Measurements from ENCODE around the gene SLC5A2.
A peak's percentile ranks its signal among the peaks of the same experiment; 100 is the strongest.

The SLC5A2 gene

GRCh38 chr16:31452631-31453106 lies 30.3 kb upstream of the SLC5A2 start:
- peaks cover 30 to 41% of the 10 kb centered on the region in 2 donors for H3K4me1 ChIP-seq (ENCODE audit: control insufficient read depth in 1 of 2, insufficient read depth in 2 of 2, low read length in 2 of 2)
- no peaks in the 10 kb centered on the region for H3K27me3 ChIP-seq (ENCODE audit: low read depth, low read length)
- H3K36me3 ChIP-seq (ENCODE audit: control insufficient read depth in 1 of 2, insufficient read depth in 2 of 2, low read length in 2 of 2), result no peaks in the 10 kb centered on the region
- no peak overlapping the region for H3K4me3 ChIP-seq (ENCODE audit: low read depth in 1 of 2, low read length in 2 of 2)
- no peaks in the 10 kb centered on the region for H3K9me3 ChIP-seq (ENCODE audit: control insufficient read depth in 1 of 2, low read length in 2 of 2)
- H3K27ac ChIP-seq (ENCODE audit: low read length), result peak overlapping the region; percentile 67

GRCh38 chr16:31453255-31454204 lies 29.4 kb upstream of the SLC5A2 start:
- no peaks in the 10 kb centered on the region for H3K9me3 ChIP-seq (ENCODE audit: control insufficient read depth in 1 of 2, low read length in 2 of 2)
- H3K27me3 ChIP-seq (ENCODE audit: low read depth, low read length), result no peaks in the 10 kb centered on the region
- peak overlapping the region in 1 of 2 donors; percentile 4 for H3K4me3 ChIP-seq (ENCODE audit: low read depth in 1 of 2, low read length in 2 of 2)
- peaks cover 30 to 47% of the 10 kb centered on the region in 2 donors for H3K4me1 ChIP-seq (ENCODE audit: control insufficient read depth in 1 of 2, insufficient read depth in 2 of 2, low read length in 2 of 2)
- H3K36me3 ChIP-seq (ENCODE audit: control insufficient read depth in 1 of 2, insufficient read depth in 2 of 2, low read length in 2 of 2), result peaks cover 0 to under 1% of the 10 kb centered on the region in 2 donors
- peak overlapping the region; percentile 19 for H3K27ac ChIP-seq (ENCODE audit: low read length)

- Histone ChIP-seq H3K9me3 (ENCODE audit: control insufficient read depth in 1 of 2, low read length in 2 of 2) (no peaks in the 10 kb centered on the region), H3K4me1 (ENCODE audit: control insufficient read depth in 1 of 2, insufficient read depth in 2 of 2, low read length in 2 of 2) (peaks cover 37 to 54% of the 10 kb centered on the region in 2 donors), H3K27me3 (ENCODE audit: low read depth, low read length) (no peaks in the 10 kb centered on the region), H3K27ac (ENCODE audit: low read length) (no peak overlapping the region), H3K4me3 (ENCODE audit: low read depth in 1 of 2, low read length in 2 of 2) (no peak overlapping the region), H3K36me3 (ENCODE audit: control insufficient read depth in 1 of 2, insufficient read depth in 2 of 2, low read length in 2 of 2) (peaks cover 0 to 9% of the 10 kb centered on the region in 2 donors)
Measured at GRCh38 chr16:31455601-31456314, 27.2 kb upstream of the SLC5A2 start.

DNA sequence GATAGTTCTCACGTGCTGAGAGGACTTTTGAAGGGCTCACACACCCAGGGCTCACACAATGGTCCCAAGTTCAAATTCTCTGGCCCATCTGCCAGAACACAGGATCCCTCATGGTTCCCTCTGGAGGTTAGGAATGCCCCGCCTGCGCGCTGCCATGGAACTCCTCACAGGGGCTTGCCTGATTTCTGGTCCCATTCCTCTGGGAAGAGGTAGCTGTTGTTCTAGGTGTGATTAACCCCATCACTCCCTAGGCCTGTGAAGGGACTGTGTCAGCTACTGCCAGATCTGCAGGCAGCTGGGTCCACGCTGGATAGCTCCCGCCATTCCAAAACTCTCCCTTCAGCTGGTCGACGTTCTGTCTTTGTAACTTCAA lies 25.9 kb upstream of the SLC5A2 start:
- H3K4me3 ChIP-seq (ENCODE audit: low read depth in 1 of 2, low read length in 2 of 2), result no peak overlapping the region
- H3K36me3 ChIP-seq (ENCODE audit: control insufficient read depth in 1 of 2, insufficient read depth in 2 of 2, low read length in 2 of 2), result peaks cover 0 to 11% of the 10 kb centered on the region in 2 donors
- no peaks in the 10 kb centered on the region for H3K9me3 ChIP-seq (ENCODE audit: control insufficient read depth in 1 of 2, low read length in 2 of 2)
- peaks cover 37 to 49% of the 10 kb centered on the region in 2 donors for H3K4me1 ChIP-seq (ENCODE audit: control insufficient read depth in 1 of 2, insufficient read depth in 2 of 2, low read length in 2 of 2)
- no peaks in the 10 kb centered on the region for H3K27me3 ChIP-seq (ENCODE audit: low read depth, low read length)
- H3K27ac ChIP-seq (ENCODE audit: low read length), result no peak overlapping the region

GRCh38 chr16:31458073-31458843 lies 24.7 kb upstream of the SLC5A2 start:
- H3K4me3 ChIP-seq (ENCODE audit: low read depth in 1 of 2, low read length in 2 of 2), result peak overlapping the region; percentile 76 to 90
- peaks cover under 1 to 23% of the 10 kb centered on the region in 2 donors for H3K36me3 ChIP-seq (ENCODE audit: control insufficient read depth in 1 of 2, insufficient read depth in 2 of 2, low read length in 2 of 2)
- peaks cover 31 to 45% of the 10 kb centered on the region in 2 donors for H3K4me1 ChIP-seq (ENCODE audit: control insufficient read depth in 1 of 2, insufficient read depth in 2 of 2, low read length in 2 of 2)
- no peaks in the 10 kb centered on the region for H3K27me3 ChIP-seq (ENCODE audit: low read depth, low read length)
- peak overlapping the region; percentile 93 for H3K27ac ChIP-seq (ENCODE audit: low read length)
- H3K9me3 ChIP-seq (ENCODE audit: control insufficient read depth in 1 of 2, low read length in 2 of 2), result no peaks in the 10 kb centered on the region

DNA sequence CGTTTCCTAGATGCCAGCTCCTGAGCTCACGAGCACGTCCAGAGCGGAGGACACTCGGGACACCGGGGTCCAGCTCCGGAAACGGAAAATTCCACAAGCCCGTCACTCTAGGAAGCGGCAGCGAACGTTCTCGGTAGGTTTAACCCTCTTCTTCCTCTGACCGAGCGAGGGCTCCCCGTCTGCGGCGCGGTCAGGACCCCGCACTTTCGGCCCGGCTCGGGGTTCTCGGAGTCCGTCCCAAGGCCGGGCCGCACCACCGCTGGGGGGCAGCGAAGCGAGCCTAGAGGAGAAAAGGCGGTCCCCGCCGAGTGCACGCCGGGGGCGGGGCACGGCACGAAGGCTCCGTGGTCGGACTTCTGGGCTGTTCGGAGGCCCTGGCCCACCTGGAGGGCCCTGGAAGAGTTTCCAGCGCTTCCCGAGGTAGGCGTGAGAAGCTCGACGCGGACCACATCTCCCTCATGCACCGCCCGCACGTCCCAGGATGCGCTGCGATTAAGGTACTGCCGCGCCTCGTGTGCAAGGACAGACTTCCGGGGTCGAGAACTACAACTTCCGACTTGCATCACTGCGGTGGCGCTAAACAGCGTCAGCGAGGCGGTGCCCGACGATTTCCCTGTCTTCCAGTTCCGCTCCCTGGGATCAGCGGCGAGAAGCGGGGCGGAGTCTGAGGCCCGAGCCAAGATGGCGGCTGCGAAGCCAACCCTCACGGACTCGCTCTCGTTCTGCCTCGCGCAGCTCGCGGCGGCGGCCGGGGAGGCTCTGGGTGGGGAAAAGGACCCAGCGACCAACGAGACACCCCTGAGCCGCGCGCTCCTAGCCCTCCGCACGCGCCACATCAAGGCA lies 23.9 kb upstream of the SLC5A2 start, which contains the start of gene ARMC5:
ARMC5 (plus strand) TSS at position 658 of the 843 bp plus-strand sequence; CDS start at position 682, 24 bp downstream.
- Histone ChIP-seq H3K9me3 (ENCODE audit: control insufficient read depth in 1 of 2, low read length in 2 of 2) (no peaks in the 10 kb centered on the region), H3K27me3 (ENCODE audit: low read depth, low read length) (no peaks in the 10 kb centered on the region), H3K36me3 (ENCODE audit: control insufficient read depth in 1 of 2, insufficient read depth in 2 of 2, low read length in 2 of 2) (peaks cover 7 to 31% of the 10 kb centered on the region in 2 donors), H3K4me1 (ENCODE audit: control insufficient read depth in 1 of 2, insufficient read depth in 2 of 2, low read length in 2 of 2) (peaks cover 26 to 39% of the 10 kb centered on the region in 2 donors), H3K27ac (ENCODE audit: low read length) (peak within 1 kb of the TSS; percentile 96), H3K4me3 (ENCODE audit: low read depth in 1 of 2, low read length in 2 of 2) (peak within 1 kb of the TSS; percentile 76 to 90)

DNA sequence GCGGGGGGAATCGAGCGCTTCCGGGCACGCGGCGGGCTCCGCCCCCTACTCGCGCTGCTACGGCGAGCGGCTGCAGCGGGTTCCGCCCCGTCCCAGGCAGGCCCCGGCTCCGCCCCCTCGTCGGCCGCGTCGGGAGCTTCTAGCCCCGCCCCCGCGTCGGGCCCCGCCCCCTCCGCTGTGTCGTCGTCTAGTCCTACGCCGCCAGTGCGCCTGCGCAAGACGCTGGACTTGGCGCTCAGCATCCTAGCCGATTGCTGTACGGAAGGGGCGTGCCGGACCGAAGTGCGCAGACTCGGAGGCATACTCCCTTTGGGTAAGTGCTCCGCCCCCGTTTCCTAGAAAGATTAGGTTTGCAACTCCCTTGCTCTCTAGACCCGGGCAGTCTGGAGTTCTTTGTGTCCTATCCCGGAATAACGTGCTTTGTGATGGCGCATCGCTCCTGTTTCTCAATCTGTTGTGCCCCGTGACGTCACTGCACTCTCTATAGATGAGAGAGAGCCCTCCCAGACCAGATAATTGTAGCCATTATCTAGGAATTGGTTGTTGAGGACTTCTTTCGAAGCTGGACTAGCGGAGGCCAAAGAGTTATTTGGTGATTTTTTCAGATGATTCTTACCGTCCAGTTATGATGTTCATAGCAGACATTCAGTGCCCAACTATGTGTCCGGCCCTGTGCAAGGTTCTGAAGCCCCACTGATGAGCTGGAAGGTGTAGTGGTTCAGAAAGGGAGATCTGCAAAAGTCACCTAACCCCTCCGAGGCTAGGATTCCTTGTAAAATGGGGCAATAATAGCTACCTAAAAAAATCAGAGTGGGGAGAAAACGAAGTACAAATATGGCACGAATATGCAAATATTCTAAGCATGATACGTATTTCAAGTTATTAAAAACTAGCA lies 23.0 kb upstream of the SLC5A2 start:
- Histone ChIP-seq H3K27ac (ENCODE audit: low read length) (peak overlapping the region; percentile 96), H3K4me1 (ENCODE audit: control insufficient read depth in 1 of 2, insufficient read depth in 2 of 2, low read length in 2 of 2) (peaks cover 26 to 39% of the 10 kb centered on the region in 2 donors), H3K4me3 (ENCODE audit: low read depth in 1 of 2, low read length in 2 of 2) (peak overlapping the region; percentile 76 to 90), H3K27me3 (ENCODE audit: low read depth, low read length) (no peaks in the 10 kb centered on the region), H3K9me3 (ENCODE audit: control insufficient read depth in 1 of 2, low read length in 2 of 2) (no peaks in the 10 kb centered on the region), H3K36me3 (ENCODE audit: control insufficient read depth in 1 of 2, insufficient read depth in 2 of 2, low read length in 2 of 2) (peaks cover 7 to 38% of the 10 kb centered on the region in 2 donors)

DNA sequence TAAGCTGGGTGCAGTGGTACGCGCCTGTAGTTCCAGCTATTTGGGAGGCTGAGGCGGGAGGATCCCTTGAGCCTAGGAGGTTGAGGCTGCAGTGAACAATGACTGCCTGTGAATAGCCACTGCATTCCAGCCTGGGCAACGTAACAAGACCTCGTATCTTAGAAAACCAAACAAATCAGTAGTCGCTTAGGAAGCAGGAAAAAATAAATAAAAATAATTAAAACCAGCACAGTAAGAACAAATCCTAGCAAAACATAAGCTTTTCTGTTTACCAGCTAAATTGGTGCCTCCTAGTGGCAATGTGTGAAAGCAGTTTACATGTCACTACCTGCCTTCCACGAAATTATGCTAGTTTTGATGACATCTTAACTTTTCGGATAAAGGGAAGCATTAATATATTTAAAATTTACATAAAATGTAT lies 22.3 kb upstream of the SLC5A2 start:
- peak overlapping the region; percentile 96 for H3K27ac ChIP-seq (ENCODE audit: low read length)
- no peaks in the 10 kb centered on the region for H3K27me3 ChIP-seq (ENCODE audit: low read depth, low read length)
- peaks cover 7 to 42% of the 10 kb centered on the region in 2 donors for H3K36me3 ChIP-seq (ENCODE audit: control insufficient read depth in 1 of 2, insufficient read depth in 2 of 2, low read length in 2 of 2)
- peak overlapping the region; percentile 76 to 86 for H3K4me3 ChIP-seq (ENCODE audit: low read depth in 1 of 2, low read length in 2 of 2)
- no peaks in the 10 kb centered on the region for H3K9me3 ChIP-seq (ENCODE audit: control insufficient read depth in 1 of 2, low read length in 2 of 2)
- H3K4me1 ChIP-seq (ENCODE audit: control insufficient read depth in 1 of 2, insufficient read depth in 2 of 2, low read length in 2 of 2), result peaks cover 20 to 32% of the 10 kb centered on the region in 2 donors

DNA sequence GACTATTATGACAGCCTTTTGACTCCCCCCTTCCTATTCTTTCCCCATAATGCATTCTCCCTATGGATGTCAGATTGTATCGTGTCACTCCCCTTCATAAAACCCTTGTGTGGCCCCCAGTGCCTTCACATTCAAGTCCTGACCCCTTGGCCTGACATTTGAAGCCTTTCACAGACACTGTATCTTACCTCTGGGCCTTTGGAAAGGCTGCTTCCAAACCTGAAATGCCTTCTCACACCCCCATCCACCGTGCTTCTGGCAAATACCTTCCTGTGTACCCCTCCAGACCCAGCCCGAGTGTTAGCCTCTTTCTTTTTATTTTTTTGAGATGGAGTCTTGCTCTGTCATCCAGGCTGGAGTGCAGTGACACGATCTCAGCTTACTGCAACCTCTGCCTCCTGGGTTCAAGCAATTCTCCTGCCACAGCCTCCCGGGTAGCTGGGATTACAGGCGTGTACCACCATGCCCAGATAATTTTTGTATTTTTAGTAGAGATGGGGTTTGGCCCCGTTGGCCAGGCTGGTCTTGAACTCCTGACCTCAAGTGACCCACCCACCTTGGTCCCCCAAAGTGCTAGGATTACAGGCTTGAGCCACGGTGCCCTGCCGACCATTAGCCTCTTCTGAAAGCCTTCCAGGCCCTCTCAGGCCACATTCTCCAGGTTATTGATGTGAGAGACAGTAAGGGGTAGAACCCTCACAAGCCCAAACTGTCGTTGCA lies 21.6 kb upstream of the SLC5A2 start:
- H3K4me3 ChIP-seq (ENCODE audit: low read depth in 1 of 2, low read length in 2 of 2), result no peak overlapping the region
- no peaks in the 10 kb centered on the region for H3K9me3 ChIP-seq (ENCODE audit: control insufficient read depth in 1 of 2, low read length in 2 of 2)
- H3K36me3 ChIP-seq (ENCODE audit: control insufficient read depth in 1 of 2, insufficient read depth in 2 of 2, low read length in 2 of 2), result peaks cover 7 to 50% of the 10 kb centered on the region in 2 donors
- no peak overlapping the region for H3K27ac ChIP-seq (ENCODE audit: low read length)
- peaks cover 16 to 26% of the 10 kb centered on the region in 2 donors for H3K4me1 ChIP-seq (ENCODE audit: control insufficient read depth in 1 of 2, insufficient read depth in 2 of 2, low read length in 2 of 2)
- H3K27me3 ChIP-seq (ENCODE audit: low read depth, low read length), result no peaks in the 10 kb centered on the region
